Naive B cell (primary cell): ENCODE measurements around the gene SLC19A1. TPM values are rescaled to one million over a fixed set of nuclear protein-coding genes. Genes with fewer than 3 reads are reported as not detected.

Experiments used
- ATAC-seq, 2 donors: fragments of 150-1000 bp; cut with Tn5 transposase; 2 replicates each; pipeline ENCODE4 v1.10.0; 2021; ENCODE audit warnings: low read depth in 2 of 2, mild to moderate bottlenecking in 2 of 2, moderate library complexity in 2 of 2
- DNase-seq: peaks from one replicate; pipeline ENCODE4 v3.0.0; 2022
- H3K27ac Mint-ChIP-seq, 6 donors: one replicate each; pipeline ENCODE4 v1.8.0; 2020 to 2022; ENCODE audit warnings: mild to moderate bottlenecking in 6 of 6, mixed read lengths in 6 of 6, moderate library complexity in 5 of 6, inconsistent platforms in 2 of 6
- H3K27me3 Mint-ChIP-seq, 3 donors: one replicate each; pipeline ENCODE4 v1.8.0; 2021 to 2022; ENCODE audit warnings: mixed read lengths in 3 of 3, mild to moderate bottlenecking in 1 of 3
- H3K36me3 Mint-ChIP-seq, 2 donors: one replicate each; pipeline ENCODE4 v1.8.0; 2020 to 2022; ENCODE audit warnings: mixed read lengths in 2 of 2, inconsistent platforms in 1 of 2, mild to moderate bottlenecking in 1 of 2
- H3K4me1 Mint-ChIP-seq, 3 donors: one replicate each; pipeline ENCODE4 v1.8.0; 2020 to 2022; ENCODE audit warnings: mixed read lengths in 3 of 3, inconsistent platforms in 1 of 3, mild to moderate bottlenecking in 1 of 3, moderate library complexity in 1 of 3
- H3K4me3 Mint-ChIP-seq, 8 donors: one replicate each; pipeline ENCODE4 v1.8.0; 2020 to 2022; ENCODE audit warnings: mild to moderate bottlenecking in 8 of 8, mixed read lengths in 8 of 8, moderate library complexity in 8 of 8, inconsistent platforms in 2 of 8
- H3K9me3 Mint-ChIP-seq, 7 donors: one replicate each; pipeline ENCODE4 v1.8.0; 2020 to 2022; ENCODE audit warnings: mixed read lengths in 7 of 7, mild to moderate bottlenecking in 5 of 7, inconsistent platforms in 2 of 7, moderate library complexity in 1 of 7
- polyA plus RNA-seq, 6 donors: library from polyadenylated mRNA; unstranded; fragments of 300-500 nt; fragmentation: Illumina TruSeq; gene quantifications; one replicate each; pipeline ENCODE4 v1.2.3, GENCODE V29; 2021; ENCODE audit warnings: low read depth in 6 of 6

Gene SLC19A1
- 10 to 100 TPM in 1 of 6 donors, 1 to 10 TPM in 5; 2.9 to 20.0 (median 4.3) TPM for polyA plus RNA-seq

DNA sequence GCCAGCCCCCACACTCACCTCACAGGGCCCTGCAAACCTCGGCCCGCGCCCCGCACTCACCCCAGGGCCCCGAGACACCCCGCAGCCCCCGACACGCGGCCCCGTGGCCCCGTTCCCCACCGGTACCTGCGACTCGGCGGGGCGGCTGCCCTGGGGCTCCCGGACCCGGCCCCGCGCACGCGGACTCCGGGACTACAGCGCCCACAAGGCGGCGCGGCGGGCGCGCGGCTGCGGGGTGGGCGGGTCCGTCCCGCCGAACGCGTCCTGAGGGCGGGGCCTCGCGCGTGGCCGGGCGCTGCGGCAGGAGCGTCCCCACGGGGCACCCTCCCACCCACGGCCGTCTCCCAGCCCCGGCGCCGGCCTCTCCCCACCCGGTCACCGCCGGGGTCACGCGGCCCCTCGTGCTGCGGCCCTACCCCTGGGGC is at the start of gene SLC19A1:
TSS of gene SLC19A1 (minus strand) at position 199 of the 425 bp plus-strand sequence. CDS start 4,481 bp downstream, outside the sequence.
- Mint-ChIP-seq H3K27me3 (no peaks in the 10 kb centered on the region), H3K4me3 (peak within 1 kb of the TSS; percentile 67 to 88 (median 80)), H3K27ac (peak within 1 kb of the TSS in 4 of 6 donors; percentile 8 to 38 (median 20)), H3K36me3 (no peaks in the 10 kb centered on the region), H3K9me3 (no peaks in the 10 kb centered on the region), H3K4me1 (peaks cover 0 to 26% (median 9%) of the 10 kb centered on the region in 3 donors)
- peak; percentile 69 for DNase-seq
- ATAC-seq = peak; percentile 89 to 91

DNA sequence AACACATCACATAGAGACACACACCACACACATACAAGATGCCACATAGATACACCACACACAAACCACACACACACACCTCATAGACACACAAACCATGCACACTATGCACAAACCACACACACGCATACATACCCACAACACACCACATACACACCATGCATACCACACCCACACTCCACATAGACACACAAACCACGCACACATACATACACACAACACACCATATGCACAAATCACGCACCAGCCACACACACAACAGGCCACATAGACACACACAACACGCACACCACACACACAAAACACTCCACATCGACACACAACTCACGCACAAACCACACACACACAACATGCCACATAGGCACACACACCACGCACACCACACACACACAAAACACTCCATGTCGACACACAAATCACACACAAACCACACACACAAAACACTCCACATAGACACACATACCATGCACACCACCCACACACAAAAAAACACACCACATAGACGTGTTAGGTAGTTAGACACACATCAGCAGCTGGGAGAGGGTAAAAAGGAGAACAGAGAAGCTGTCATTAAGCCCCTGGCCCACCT is 49.5 kb upstream of the SLC19A1 start:
- Mint-ChIP-seq H3K4me1 (peaks cover 3 to 5% (median 3%) of the 10 kb centered on the region in 3 donors), H3K9me3 (peaks cover 10 to 19% (median 15%) of the 10 kb centered on the region in 7 donors), H3K4me3 (no peak overlapping the region), H3K27ac (no peak overlapping the region), H3K27me3 (peaks cover 33 to 54% (median 41%) of the 10 kb centered on the region in 3 donors), H3K36me3 (peaks cover 8 to 25% of the 10 kb centered on the region in 2 donors)
- ATAC-seq (no peak), DNase-seq (no peak)

DNA sequence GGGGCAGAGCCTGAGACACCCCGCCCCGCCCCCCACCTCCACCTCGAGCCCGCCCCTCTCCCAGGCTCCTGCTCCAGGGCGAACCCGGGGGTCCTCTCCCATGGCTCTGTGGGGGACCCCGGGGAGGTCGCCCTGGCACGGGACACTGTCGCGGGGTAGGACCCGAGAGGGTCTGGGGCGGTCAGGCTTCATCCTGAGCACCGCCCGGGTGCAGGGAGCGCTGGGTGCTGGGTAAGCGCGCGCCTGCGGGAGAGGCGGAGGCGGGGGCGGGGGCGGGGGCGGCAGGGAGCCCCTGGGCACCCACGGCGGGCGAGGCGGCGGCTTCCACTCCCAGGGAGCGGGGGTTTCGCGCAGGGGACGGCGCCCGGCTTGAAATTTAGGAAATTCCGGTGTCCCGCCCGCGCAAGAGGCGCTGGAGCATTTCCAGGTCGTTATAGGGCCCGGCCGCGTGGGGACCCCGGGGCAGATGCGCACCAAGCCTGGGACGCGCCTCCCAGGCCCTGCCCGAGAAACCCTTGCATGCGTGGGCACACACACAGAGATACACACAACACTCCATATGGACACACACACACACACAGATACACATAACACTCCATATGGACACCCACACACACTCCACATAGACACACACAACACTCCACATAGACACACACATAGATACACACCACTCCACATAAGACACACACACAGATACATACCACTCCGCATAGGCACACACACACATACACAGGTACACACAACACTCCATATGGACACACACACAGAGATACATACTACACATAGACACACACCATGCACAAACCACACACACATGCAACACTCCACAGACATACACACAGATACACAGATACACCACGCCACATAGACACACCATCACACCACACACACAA is 48.7 kb upstream of the SLC19A1 start:
- no peak overlapping the region for H3K27ac Mint-ChIP-seq
- H3K4me1 Mint-ChIP-seq = no peaks in the 10 kb centered on the region
- H3K27me3 Mint-ChIP-seq = peaks cover 31 to 58% (median 40%) of the 10 kb centered on the region in 3 donors
- ATAC-seq = peak; percentile 42 to 43
- H3K9me3 Mint-ChIP-seq = peaks cover 16 to 26% (median 22%) of the 10 kb centered on the region in 7 donors
- peaks cover 11 to 32% of the 10 kb centered on the region in 2 donors for H3K36me3 Mint-ChIP-seq
- DNase-seq = peak; percentile 34
- H3K4me3 Mint-ChIP-seq = peak overlapping the region in 1 of 8 donors; percentile 20

DNA sequence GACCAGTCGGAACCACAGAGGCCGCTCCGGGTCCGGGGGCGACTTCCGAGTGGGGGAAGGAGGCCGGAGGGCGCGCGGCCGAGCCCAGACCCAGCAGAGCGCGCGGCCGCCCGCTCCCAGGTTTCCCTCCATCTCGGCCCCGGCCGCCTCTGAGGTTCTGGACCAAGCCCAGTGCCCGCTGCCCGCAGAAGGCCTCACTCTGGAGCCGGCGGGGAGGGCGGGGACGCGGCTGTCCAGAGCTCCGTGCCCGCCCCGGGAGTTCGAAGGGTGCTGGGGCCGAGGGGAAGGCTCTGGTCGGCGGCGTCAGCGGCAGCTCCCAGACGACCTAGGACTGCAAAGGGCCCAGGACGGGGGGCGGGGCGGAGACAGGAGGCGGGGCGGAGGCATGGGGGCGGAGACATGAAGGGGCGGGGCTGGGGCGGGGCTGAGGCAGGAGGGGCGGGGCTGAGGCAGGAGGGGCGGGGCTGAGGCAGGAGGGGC is 48.0 kb upstream of the SLC19A1 start:
- peak overlapping the region in 4 of 8 donors; percentile 20 to 52 (median 43) for H3K4me3 Mint-ChIP-seq
- peak; percentile 48 to 52 for ATAC-seq

DNA sequence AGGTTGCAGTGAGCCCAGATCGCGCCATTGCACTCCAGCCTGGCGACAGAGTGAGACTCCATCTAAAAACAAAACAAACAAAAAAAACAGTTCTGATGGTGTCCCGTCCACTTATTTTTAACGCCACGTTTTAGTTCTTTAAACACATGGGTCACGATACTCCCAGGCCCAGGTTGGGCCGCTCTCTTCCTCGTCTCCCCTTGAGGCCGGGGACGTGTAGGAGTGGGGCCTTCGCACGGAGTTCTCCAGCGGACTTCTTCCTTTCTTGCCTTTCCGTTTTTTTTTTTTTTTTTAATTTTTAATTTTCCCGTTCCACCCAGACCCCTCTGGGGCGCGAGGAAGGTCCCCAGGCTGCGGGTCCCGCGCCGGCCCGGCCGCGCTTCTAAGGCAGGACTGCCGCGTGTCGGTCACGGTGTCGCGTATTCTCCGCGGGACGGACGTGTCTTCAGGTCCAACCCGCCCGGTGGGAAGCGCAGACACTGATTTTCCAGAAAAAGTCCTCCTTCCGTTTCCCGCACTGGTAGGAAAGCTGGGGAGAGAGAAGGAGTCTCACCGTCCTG is 47.5 kb upstream of the SLC19A1 start:
- DNase-seq (no peak), ATAC-seq (no peak)
- peaks cover 35 to 57% (median 37%) of the 10 kb centered on the region in 3 donors for H3K27me3 Mint-ChIP-seq

More for the DNA sequence above, 48.0 kb upstream of the SLC19A1 start:
- Mint-ChIP-seq H3K27me3 (peaks cover 33 to 59% (median 37%) of the 10 kb centered on the region in 3 donors), H3K9me3 (peaks cover 16 to 33% (median 27%) of the 10 kb centered on the region in 7 donors), H3K27ac (no peak overlapping the region), H3K36me3 (peaks cover 11 to 36% of the 10 kb centered on the region in 2 donors), H3K4me1 (no peaks in the 10 kb centered on the region)
- no peak for DNase-seq

DNA sequence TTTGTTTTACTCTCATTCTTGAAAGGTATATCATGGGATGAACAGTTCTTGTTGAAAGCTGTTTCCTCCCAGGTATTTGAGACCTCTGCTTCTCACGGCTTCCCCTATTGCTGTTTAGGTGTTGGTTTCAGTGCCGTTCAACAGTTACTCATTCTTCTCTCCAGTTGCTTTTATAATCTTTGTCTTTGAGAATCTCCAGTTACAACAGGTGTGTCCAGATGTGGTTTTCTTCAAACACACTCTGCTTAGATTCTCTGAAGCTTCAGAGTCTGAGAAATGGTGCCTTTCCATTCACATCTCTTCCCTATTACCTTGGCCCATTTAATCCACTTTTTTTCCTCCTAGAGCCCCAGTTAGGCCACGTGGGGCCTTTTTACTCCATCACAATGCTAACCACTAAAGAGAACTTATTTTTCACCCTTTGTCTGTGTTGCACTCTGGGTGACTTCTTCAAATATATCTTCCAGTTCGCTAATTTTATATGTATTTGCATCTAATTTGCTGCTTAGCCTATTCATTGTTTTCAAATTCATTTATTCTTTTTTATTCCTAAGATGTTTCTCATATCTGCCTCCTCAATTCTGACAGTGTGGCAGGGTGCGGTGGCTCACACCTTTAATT is 46.7 kb upstream of the SLC19A1 start:
- Mint-ChIP-seq H3K4me3 (peak overlapping the region in 2 of 8 donors; percentile 29 to 68), H3K27me3 (peaks cover 37 to 56% (median 41%) of the 10 kb centered on the region in 3 donors), H3K36me3 (peaks cover 18 to 36% of the 10 kb centered on the region in 2 donors), H3K4me1 (no peaks in the 10 kb centered on the region), H3K27ac (no peak overlapping the region), H3K9me3 (peaks cover 16 to 42% (median 32%) of the 10 kb centered on the region in 7 donors)
- ATAC-seq (no peak), DNase-seq (no peak)

More for the DNA sequence above, 47.5 kb upstream of the SLC19A1 start:
- Mint-ChIP-seq H3K9me3 (peaks cover 16 to 35% (median 30%) of the 10 kb centered on the region in 7 donors), H3K4me1 (no peaks in the 10 kb centered on the region), H3K4me3 (peak overlapping the region in 4 of 8 donors; percentile 20 to 52 (median 43)), H3K36me3 (peaks cover 12 to 36% of the 10 kb centered on the region in 2 donors), H3K27ac (no peak overlapping the region)

DNA sequence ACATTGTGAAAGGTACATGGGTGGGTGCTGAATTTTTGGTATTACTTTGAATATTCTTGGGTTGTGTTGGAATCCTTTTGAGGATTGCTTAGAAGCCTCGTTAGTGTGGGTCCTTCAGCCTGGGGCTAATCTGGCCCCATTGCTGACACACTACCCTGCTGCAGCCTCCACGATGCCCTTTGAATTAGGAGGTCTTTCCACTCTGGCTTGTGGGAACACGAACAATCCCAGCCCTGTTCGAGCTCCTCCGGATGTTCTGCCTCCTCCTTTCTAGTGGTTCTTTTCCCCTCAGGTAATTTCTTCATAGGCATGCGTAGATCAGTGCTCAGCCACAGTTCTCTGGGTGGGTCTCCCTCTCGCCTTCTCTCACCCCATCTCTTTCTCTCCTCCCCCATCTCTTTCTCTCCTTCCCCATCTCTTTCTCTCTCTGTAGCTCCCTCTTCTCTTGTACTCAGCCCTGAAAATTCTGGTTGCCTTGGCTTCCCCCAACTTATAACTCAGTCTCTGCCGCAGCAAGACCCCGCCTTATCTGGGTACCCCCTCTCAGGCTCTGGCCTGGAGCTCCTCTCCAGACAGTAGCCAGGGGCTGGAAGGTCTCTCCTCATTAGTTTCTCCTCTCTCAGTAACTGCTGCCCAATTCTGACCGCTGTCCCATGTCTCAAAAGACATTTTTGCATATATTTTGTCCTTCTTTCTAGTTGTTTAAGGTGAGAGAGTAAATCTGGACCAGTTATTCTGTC is 46.0 kb upstream of the SLC19A1 start:
- Mint-ChIP-seq H3K9me3 (peaks cover 16 to 49% (median 32%) of the 10 kb centered on the region in 7 donors), H3K4me3 (peak overlapping the region in 2 of 8 donors; percentile 22 to 59), H3K36me3 (peaks cover 21 to 36% of the 10 kb centered on the region in 2 donors), H3K27ac (no peak overlapping the region), H3K27me3 (peaks cover 31 to 53% (median 44%) of the 10 kb centered on the region in 3 donors), H3K4me1 (no peaks in the 10 kb centered on the region)
- ATAC-seq (no peak), DNase-seq (no peak)

DNA sequence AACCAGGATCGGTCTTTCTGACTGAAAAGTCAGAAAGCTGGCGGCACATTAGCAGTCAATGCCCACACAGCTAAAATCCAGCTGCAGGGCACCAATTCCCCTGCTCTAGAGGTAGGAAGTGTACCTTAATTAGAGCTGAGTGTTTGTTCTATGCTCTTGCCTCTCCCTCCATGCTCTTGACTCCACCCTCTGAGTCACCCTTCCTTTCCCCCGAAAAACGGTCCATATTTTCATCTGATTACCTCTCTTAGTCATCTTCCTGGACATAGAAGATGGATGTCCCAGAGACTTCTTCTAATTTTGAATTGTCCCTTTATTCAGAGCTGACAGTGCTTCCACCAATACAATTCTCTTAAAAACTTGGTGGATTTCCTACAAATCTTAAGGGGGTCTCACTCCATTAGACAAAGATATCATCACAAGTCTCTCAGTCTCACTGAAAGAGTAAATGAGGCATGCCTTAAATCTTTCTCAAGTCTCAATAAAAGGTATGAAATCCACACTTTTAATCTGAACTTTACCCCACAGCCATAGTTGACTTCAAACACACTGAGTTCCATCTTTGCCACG is 44.1 kb upstream of the SLC19A1 start:
- peaks cover 28 to 36% of the 10 kb centered on the region in 2 donors for H3K36me3 Mint-ChIP-seq
- ATAC-seq (no peak), DNase-seq (no peak)
- no peak overlapping the region for H3K27ac Mint-ChIP-seq
- no peak overlapping the region for H3K4me3 Mint-ChIP-seq
- H3K4me1 Mint-ChIP-seq = no peaks in the 10 kb centered on the region
- H3K9me3 Mint-ChIP-seq = peaks cover 16 to 57% (median 41%) of the 10 kb centered on the region in 7 donors
- H3K27me3 Mint-ChIP-seq = peaks cover 31 to 63% (median 50%) of the 10 kb centered on the region in 3 donors

DNA sequence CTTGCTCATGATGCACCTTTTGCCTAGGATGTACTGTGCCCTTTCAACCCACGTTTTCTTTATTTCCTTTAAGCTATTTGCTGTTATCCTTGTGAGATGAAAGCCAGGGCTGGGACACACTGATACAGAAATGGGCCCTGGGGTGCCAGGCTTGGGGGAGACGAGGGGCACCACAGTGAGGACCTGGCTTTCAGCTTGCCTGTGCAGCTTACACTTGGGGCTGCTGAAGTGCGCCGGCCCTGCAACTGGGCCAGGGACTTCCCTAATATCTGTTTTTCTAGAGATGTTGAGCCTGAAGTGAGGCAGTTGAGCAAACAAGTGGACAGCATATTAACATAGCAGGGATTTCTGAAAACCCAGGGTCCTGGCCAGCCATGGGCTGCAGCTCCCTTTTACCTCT is 42.5 kb upstream of the SLC19A1 start:
- H3K36me3 Mint-ChIP-seq = peaks cover 28 to 36% of the 10 kb centered on the region in 2 donors
- ATAC-seq = no peak
- H3K27me3 Mint-ChIP-seq = peaks cover 31 to 70% (median 50%) of the 10 kb centered on the region in 3 donors
- H3K9me3 Mint-ChIP-seq = peaks cover 16 to 57% (median 41%) of the 10 kb centered on the region in 7 donors
- H3K27ac Mint-ChIP-seq = no peak overlapping the region
- no peak overlapping the region for H3K4me3 Mint-ChIP-seq
- H3K4me1 Mint-ChIP-seq = no peaks in the 10 kb centered on the region
- no peak for DNase-seq

DNA sequence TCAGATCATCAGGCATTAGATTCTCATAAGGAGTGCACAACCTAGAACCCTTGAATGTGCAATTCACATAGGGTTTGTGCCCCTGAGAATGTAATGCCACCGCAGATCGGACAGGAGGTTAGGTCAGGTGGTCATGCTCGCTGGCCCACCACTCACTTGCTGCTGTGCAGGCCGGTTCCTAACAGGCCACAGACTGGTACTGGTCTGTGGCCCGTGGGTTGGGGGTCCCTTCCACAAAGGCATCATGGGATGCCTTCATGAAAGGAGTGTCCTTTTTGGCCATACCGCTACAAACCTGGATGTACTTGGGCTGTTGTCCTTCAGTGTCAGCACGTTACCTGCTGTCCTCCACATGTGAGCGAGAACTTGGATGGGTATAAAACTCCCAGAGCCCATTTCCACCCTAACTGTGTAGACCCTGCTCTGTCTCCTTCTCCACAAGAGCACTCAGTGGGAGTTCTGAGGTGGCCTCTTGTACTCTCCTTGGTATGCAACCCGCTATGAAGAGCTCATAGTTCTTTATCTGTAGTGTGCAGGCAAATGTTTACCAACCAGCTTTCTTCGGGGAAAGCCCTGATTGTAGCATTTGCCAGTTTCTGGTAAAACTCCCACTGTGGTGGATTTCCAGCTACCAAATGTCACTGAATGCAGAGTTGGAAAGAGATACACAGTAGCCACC is 41.7 kb upstream of the SLC19A1 start:
- ATAC-seq = no peak
- DNase-seq = no peak
- peaks cover 28 to 33% of the 10 kb centered on the region in 2 donors for H3K36me3 Mint-ChIP-seq
- H3K4me3 Mint-ChIP-seq = no peak overlapping the region
- H3K4me1 Mint-ChIP-seq = no peaks in the 10 kb centered on the region
- peaks cover 28 to 67% (median 45%) of the 10 kb centered on the region in 3 donors for H3K27me3 Mint-ChIP-seq
- peaks cover 16 to 57% (median 41%) of the 10 kb centered on the region in 7 donors for H3K9me3 Mint-ChIP-seq
- H3K27ac Mint-ChIP-seq = no peak overlapping the region

DNA sequence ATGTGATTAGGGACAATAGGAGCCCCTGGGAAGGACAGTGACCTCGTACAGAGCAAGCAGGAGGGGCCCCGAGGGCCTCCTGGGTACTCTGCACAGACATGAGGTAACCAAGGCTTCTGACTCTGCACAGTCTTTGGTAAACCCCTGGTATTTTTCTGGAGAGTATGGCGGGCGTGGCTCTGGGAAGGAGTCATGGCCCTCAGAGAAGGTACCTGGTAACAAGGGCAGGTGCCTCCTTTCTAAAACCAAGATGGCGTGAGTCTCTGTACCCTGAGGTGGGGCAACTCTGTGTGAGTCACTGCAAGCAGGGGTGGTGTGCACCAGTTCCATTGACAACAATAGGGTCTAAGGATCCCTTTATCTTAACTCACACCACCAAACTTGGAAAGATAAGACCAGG is 39.9 kb upstream of the SLC19A1 start:
- peaks cover 12 to 48% (median 27%) of the 10 kb centered on the region in 3 donors for H3K27me3 Mint-ChIP-seq

More for the DNA sequence above, 39.9 kb upstream of the SLC19A1 start:
- Mint-ChIP-seq H3K4me1 (no peaks in the 10 kb centered on the region), H3K27ac (no peak overlapping the region), H3K4me3 (no peak overlapping the region), H3K9me3 (peaks cover 8 to 44% (median 32%) of the 10 kb centered on the region in 7 donors), H3K36me3 (peaks cover 15 to 24% of the 10 kb centered on the region in 2 donors)
- no peak for DNase-seq
- ATAC-seq = no peak
